Ureter (tissue), 1 donor: ENCODE data around the gene FTL. TPM values are rescaled to one million over a fixed set of nuclear protein-coding genes. Genes with fewer than 3 reads are reported as not detected.

Experiments
- DNase-seq: peaks from one replicate; pipeline ENCODE4 v3.0.0-alpha.2; 2020; ENCODE audit warnings: low spot score
- total RNA-seq: library from RNA; stranded (reverse); gene quantifications from one replicate; pipeline ENCODE4 v1.2.4, GENCODE V29; 2023
- donor health status: DM: yes; HTN: yes; CAD: no.

The FTL gene
- total RNA-seq, 1 donor from 2014 or later, result 1,526 TPM

GRCh38 chr19:48945817-48946216 lies 19.3 kb upstream of the FTL start:
- no peak for DNase-seq

- no peak for DNase-seq
These were observed 18.4 kb upstream of the FTL start for GRCh38 chr19:48946463-48947257.

- DNase-seq, result no peak
These were observed 17.9 kb upstream of the FTL start for GRCh38 chr19:48947258-48947542.

GRCh38 chr19:48950159-48950558 lies 14.9 kb upstream of the FTL start:
- no peak for DNase-seq

GRCh38 chr19:48950830-48951519 lies 14.1 kb upstream of the FTL start:
- DNase-seq, result no peak

GRCh38 chr19:48953141-48953540 lies 12.0 kb upstream of the FTL start:
- no peak for DNase-seq

GRCh38 chr19:48953990-48954594 lies 11.0 kb upstream of the FTL start:
- no peak for DNase-seq

- DNase-seq, result peak; percentile 97
These were observed 10.4 kb upstream of the FTL start, which contains the start of gene BAX for GRCh38 chr19:48954595-48955307. Gene BAX (plus strand): TSS chr19:48954875. CDS start chr19:48954929, 54 bp downstream.

- DNase-seq, result no peak
These were observed 9.7 kb upstream of the FTL start for GRCh38 chr19:48955308-48955958.

- no peak for DNase-seq
These were observed 7.1 kb upstream of the FTL start for GRCh38 chr19:48958006-48958405.

- no peak for DNase-seq
These were observed 5.5 kb upstream of the FTL start for GRCh38 chr19:48959341-48960239.

- no peak for DNase-seq
These were observed 4.0 kb upstream of the FTL start for GRCh38 chr19:48961051-48961649.

GRCh38 chr19:48961673-48962028 lies 3.5 kb upstream of the FTL start:
- DNase-seq, result no peak

GRCh38 chr19:48962029-48962848 lies 2.9 kb upstream of the FTL start:
- DNase-seq, result peak; percentile 80

- DNase-seq, result no peak
These were observed 2.3 kb upstream of the FTL start for GRCh38 chr19:48962849-48963165.

- peak; percentile 84 for DNase-seq
These were observed 1.5 kb upstream of the FTL start for GRCh38 chr19:48963371-48964204.

- DNase-seq, result no peak
These were observed 687 bp upstream of the FTL start for GRCh38 chr19:48964205-48965039.
